A673 (cell line): ENCODE data around the gene ATP9A. TPM values are rescaled to one million over a fixed set of nuclear protein-coding genes. Genes with fewer than 3 reads are reported as not detected.

Experiments used
- BruUV-seq: library from RNA; stranded (reverse); fragments of 400-500 nt; replicated peaks from 2 replicates; lab custom pipeline; 2021; lab: Mats Ljungman, UMichigan
- CTCF ChIA-PET: fragments of 300-600 bp; sonication (Branson Sonifier 250); formaldehyde crosslinking; loops from one replicate; lab custom pipeline; 2022; ENCODE audit warnings: antibody characterized with exemption; lab: Charles Lee
- POLR2A ChIA-PET: fragments of 300-600 bp; sonication (Branson Sonifier 250); formaldehyde crosslinking; loops from one replicate; lab custom pipeline; 2022; ENCODE audit warnings: antibody characterized with exemption; ENCODE audit not compliant: low non-redundant PET; lab: Charles Lee
- DNase-seq: peaks from one replicate; pipeline ENCODE4 v3.0.0-alpha.2; 2015; ENCODE audit warnings: low spot score
- H3K27ac ChIP-seq: fragments of 200-600 bp; sonication (generic); 2 replicates; pipeline ENCODE4 v1.5.1; 2016; ENCODE audit warnings: mixed run types, low read depth, mild to moderate bottlenecking, mixed read lengths, antibody characterized with exemption, low read length; ENCODE audit not compliant: poor library complexity, severe bottlenecking
- H3K27me3 ChIP-seq: fragments of 200-600 bp; sonication (generic); replicated peaks from 2 replicates; pipeline ENCODE4 v1.6.1; 2017; ENCODE audit warnings: mixed run types, low read depth, mild to moderate bottlenecking, mixed read lengths, antibody characterized with exemption, low read length; ENCODE audit not compliant: insufficient read depth, poor library complexity
- H3K36me3 ChIP-seq: fragments of 200-600 bp; sonication (generic); 2 replicates; pipeline ENCODE4 v1.6.1; 2016; ENCODE audit warnings: mixed run types, mild to moderate bottlenecking, mixed read lengths, antibody characterized with exemption, low read length; ENCODE audit not compliant: insufficient read depth, poor library complexity, severe bottlenecking
- H3K4me1 ChIP-seq: fragments of 200-600 bp; sonication (generic); 2 replicates; pipeline ENCODE4 v1.6.1; 2017; ENCODE audit warnings: mixed run types, mild to moderate bottlenecking, mixed read lengths, antibody characterized with exemption, low read length; ENCODE audit not compliant: insufficient read depth, poor library complexity, severe bottlenecking
- H3K4me3 ChIP-seq: fragments of 200-600 bp; sonication (generic); 2 replicates; pipeline ENCODE4 v1.5.1; 2016; ENCODE audit warnings: low read depth, mixed run types, mild to moderate bottlenecking, mixed read lengths, low read length; ENCODE audit not compliant: poor library complexity, severe bottlenecking
- H3K9me3 ChIP-seq: fragments of 200-600 bp; sonication (generic); 2 replicates; pipeline ENCODE4 v1.6.1; 2016; ENCODE audit warnings: mixed run types, low read depth, mild to moderate bottlenecking, mixed read lengths, antibody characterized with exemption, low read length; ENCODE audit not compliant: poor library complexity, severe bottlenecking
- EZH2 ChIP-seq: fragments of 200-600 bp; sonication (generic); IDR thresholded peaks from 2 replicates; pipeline ENCODE4 v1.6.1; 2017; ENCODE audit warnings: borderline replicate concordance, low read depth, mild to moderate bottlenecking, mixed read lengths, antibody characterized with exemption, low read length; ENCODE audit not compliant: poor library complexity, severe bottlenecking
- intact Hi-C: fragments of 100-400 bp; cut with micrococcal nuclease; formaldehyde crosslinking; loops from one replicate; pipeline ENCODE4 v1.10.0; 2022; ENCODE audit not compliant: unreplicated experiment
- total RNA-seq: library from RNA; stranded (reverse); gene quantifications from 2 replicates; pipeline ENCODE4 v1.2.3, GENCODE V29; 2021
- TF ChIP-seq, protein P1 (sequence below): fragments of 300-800, 200-600 bp; sonication (generic); conservative IDR thresholded peaks from 2 replicates; pipeline ENCODE4 v1.5.1; 2017; ENCODE audit warnings: low read depth, mild to moderate bottlenecking, antibody characterized with exemption, low read length, moderate library complexity, mixed read lengths

Gene ATP9A
- total RNA-seq, 1 experiment from 2014 or later = 31.2 TPM

DNA sequence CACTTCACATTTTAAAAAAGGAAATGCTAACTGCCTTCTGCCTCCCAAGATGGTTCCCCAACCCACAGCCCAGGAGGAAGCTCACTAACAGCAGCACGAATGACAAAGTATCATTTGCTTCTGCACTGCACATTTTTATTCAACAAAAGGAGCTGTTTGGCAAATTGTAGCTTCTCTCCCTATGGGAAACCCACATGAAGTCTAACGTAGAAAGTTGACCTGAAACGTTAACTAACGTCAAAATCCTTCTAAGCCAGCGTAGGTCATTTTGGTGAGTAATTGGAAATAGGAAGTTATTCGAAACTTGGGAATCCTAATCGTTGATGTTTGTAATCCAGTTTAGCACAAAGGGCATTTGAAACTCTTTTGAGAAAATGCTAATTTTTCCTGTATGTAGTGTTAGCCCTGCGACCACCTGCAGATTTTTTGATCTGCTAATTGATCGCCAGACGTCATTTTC is 31.2 kb upstream of the ATP9A start:
- peak; percentile 24 for DNase-seq
- no peaks in the 10 kb centered on the region for H3K27me3 ChIP-seq
- BruUV-seq = TSS peak; percentile 34
- H3K27ac ChIP-seq = peak overlapping the region; percentile 89
- H3K4me1 ChIP-seq = peaks cover 40% of the 10 kb centered on the region
- TF ChIP-seq, protein P1, sequence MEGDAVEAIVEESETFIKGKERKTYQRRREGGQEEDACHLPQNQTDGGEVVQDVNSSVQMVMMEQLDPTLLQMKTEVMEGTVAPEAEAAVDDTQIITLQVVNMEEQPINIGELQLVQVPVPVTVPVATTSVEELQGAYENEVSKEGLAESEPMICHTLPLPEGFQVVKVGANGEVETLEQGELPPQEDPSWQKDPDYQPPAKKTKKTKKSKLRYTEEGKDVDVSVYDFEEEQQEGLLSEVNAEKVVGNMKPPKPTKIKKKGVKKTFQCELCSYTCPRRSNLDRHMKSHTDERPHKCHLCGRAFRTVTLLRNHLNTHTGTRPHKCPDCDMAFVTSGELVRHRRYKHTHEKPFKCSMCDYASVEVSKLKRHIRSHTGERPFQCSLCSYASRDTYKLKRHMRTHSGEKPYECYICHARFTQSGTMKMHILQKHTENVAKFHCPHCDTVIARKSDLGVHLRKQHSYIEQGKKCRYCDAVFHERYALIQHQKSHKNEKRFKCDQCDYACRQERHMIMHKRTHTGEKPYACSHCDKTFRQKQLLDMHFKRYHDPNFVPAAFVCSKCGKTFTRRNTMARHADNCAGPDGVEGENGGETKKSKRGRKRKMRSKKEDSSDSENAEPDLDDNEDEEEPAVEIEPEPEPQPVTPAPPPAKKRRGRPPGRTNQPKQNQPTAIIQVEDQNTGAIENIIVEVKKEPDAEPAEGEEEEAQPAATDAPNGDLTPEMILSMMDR = no peak
- TF ChIP-seq EZH2 = no peak
- H3K36me3 ChIP-seq = no peaks in the 10 kb centered on the region
- CTCF ChIA-PET = interaction anchor here (0.5 to 1.5 kb wide), 3 partner anchors 103 to 286 kb away, joined by 4 to 6 read pairs (median 5); no protein-coding TSS in a partner anchor
- no peaks in the 10 kb centered on the region for H3K9me3 ChIP-seq
- H3K4me3 ChIP-seq = peak overlapping the region; percentile 74
- intact Hi-C loops = no loop called here
- POLR2A ChIA-PET = no interaction called here

DNA sequence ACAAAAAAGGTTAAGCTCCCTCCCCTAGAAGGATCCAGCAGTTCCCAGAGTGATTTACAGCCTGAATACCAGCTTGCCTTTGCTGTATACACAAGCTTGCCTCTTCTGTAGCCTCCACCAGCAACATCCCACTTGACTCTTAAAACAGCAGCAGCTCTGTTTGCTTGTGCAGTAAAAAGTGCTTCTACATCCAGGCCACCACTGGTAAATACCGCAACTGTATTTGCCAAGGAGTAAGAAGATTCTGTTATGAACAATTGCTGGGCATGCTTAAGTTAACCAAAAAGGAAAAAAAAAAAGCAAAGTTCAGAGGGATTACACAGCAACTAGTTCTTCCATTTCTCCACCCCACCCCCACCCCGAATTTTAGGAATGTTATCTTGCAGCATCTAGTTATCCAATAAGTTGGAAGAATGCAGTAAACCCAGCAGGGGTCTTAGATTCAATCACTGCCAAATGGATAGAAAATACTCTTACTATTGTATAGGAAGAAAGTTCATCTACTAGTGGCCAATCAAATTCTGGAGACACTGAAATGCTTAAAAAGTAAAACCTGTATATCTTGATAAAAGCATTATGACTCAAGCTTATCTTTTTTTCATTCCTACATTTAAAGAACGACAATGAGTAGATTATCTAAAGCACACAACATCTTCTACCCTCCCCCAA is 29.3 kb upstream of the ATP9A start:
- DNase-seq = peak; percentile 86
- no peaks in the 10 kb centered on the region for H3K36me3 ChIP-seq
- H3K27me3 ChIP-seq = no peaks in the 10 kb centered on the region
- ChIA-PET CTCF (interaction anchor here (0.9 kb wide), 1 partner anchor 96 kb away, joined by 3 read pairs; no protein-coding TSS in a partner anchor), POLR2A (interaction anchor here (0.6 kb wide), 1 partner anchor 28 kb away, joined by 3 read pairs; no protein-coding TSS in a partner anchor)
- no peaks in the 10 kb centered on the region for H3K9me3 ChIP-seq
- no TSS peak for BruUV-seq
- H3K4me1 ChIP-seq = peaks cover 40% of the 10 kb centered on the region
- TF ChIP-seq EZH2 = no peak
- TF ChIP-seq, protein P1 = no peak
- H3K4me3 ChIP-seq = peak overlapping the region; percentile 25
- intact Hi-C loops = loop anchor here (2.0 kb wide), 1 partner anchor 157 kb away; no protein-coding TSS in a partner anchor
- peak overlapping the region; percentile 89 for H3K27ac ChIP-seq

DNA sequence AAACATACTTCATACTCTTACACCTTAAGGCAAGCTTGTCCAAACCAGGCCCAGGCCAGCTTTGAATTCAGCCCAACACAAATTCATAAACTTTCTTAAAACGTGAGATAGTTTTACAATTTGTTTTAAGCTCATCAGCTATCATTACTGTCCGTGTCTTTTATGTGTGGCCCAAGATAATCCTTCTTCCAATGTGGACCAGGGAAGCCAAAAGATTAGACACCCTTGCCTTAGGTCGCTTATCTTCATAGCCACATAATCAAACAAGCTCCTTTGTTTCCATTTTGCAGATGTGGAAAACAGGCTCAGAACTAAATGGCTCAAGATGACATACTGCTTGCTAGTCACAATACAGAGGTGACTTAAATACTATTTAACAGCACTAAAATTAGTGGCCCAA is 28.1 kb upstream of the ATP9A start:
- intact Hi-C loops = loop anchor here (2.0 kb wide), 1 partner anchor 156 kb away; no protein-coding TSS in a partner anchor
- Histone ChIP-seq H3K9me3 (no peaks in the 10 kb centered on the region), H3K4me3 (no peak overlapping the region), H3K27me3 (no peaks in the 10 kb centered on the region), H3K27ac (peak overlapping the region; percentile 17), H3K36me3 (peaks cover 5% of the 10 kb centered on the region), H3K4me1 (peaks cover 40% of the 10 kb centered on the region)
- no peak for DNase-seq
- TF ChIP-seq, protein P1 = no peak
- TF ChIP-seq EZH2 = no peak
- CTCF ChIA-PET = interaction anchor here (0.5 kb wide), 1 partner anchor 242 kb away, joined by 9 read pairs; no protein-coding TSS in a partner anchor
- POLR2A ChIA-PET = no interaction called here
- no TSS peak for BruUV-seq
